GM19372 (cell line): ENCODE results near the gene PDE3B.
"Not testable (repeated sequence)": the region's sequence is repeated elsewhere in the genome, so short reads cannot be mapped to it uniquely, and the experiment has no call there.

Experiments
- ATAC-seq: cut with Tn5 transposase; IDR thresholded peaks from one replicate; pipeline ENCODE4 v1.9.1; 2021; ENCODE audit warnings: mild to moderate bottlenecking, low read depth, moderate library complexity; ENCODE audit not compliant: unreplicated experiment

PDE3B gene

DNA sequence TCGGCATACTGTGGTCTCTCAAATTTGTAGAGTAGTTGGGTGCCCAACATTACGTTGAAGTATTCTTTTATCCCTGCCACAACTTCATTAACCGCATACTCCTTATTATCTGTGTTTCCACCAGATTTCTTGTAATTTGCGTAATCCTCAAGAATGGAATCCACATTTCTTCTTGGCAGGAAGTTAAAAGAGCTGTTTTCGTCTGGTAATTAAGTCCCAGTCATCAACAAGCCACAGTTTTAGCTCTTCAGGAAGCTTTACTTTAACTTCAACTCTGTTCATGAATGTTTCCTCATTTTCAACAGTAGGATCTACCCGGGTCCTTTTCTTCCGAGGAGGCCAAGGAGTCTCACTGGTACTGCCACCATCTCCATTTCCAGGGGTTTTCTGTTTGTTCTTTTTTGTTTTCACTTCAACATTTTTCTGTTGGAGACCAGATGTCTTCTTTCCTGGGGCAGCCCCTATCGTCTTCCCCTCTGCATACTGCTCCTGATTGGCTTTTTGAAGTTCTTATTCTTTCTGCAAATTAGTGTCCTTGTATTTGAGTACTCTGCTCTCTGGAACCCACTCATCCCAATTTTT lies 30.3 kb downstream of the PDE3B start:
- no peak for ATAC-seq

DNA sequence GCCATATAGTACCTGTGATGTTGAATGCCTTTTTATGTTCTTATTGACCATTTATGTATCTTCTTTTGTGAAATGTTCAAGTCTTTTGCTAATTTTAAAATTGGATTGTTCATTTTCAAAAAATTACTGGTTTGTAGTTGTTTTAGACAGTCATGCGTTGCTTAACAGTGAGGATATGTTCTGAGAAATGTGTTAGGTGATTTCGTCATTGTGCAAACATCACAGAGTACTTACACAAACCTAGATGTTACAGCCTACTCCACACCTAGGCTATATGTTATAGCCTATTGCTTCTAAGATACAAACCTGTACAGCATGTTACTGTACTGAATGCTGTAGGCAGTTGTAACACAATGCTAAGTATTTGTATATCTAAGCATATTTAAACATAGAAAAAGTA lies 32.5 kb downstream of the PDE3B start:
- no peak for ATAC-seq

DNA sequence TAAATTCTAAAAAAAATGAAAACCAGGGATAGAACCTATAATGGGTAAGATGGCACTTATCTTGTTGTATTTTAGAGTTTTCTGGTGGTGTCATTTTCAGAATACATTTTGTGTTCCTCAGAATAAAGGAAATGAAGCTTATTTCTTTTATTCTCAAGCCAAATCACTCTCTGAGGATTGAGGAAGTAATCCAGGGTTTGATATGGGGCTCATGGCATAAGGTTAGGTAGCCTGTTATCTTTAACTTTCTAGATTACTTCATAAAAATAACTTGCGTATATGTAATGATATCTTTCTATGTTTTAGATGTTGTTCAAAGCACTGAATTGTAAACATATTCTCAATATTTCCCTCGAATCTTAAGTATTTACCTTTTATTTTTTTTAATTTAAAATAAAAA lies 33.5 kb downstream of the PDE3B start:
- ATAC-seq = no peak

DNA sequence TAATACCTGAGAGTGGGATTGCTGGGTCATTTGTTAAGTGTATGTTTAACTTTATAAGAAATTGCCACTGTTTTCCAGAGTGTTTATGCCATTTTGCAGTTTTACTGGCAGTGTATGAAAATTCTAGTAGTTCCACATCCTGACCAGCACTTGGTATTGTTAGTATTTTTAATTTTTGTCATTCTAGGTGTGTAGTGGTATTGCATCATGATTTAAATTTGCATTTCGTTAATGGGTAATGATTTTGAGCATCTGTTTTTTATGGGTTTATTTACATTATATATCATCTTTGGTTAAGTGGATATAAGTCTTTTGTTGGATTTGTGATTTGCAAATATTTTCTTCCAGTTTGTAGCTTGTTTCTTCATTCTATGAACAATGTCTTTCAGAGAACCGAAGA lies 34.7 kb downstream of the PDE3B start:
- no peak for ATAC-seq

DNA sequence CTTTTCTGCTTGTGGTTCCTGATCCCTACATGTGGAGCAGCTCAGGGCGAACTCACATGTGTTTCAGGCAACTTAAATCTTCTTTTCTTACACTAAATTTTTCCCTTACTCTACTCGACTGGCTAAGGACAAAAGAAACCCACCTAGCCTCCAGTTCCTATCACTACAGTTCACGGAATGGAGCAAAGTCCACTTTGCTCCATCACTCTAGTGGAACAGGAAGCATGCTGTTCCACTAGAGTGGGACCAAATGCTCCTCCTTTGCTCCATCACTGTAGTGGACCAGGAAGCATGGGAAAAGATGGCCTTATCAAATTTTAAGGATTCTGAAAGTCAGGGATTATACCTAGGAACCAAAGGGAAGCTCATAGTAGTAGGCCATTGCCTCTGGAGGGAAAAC lies 36.1 kb downstream of the PDE3B start:
- ATAC-seq = no peak

DNA sequence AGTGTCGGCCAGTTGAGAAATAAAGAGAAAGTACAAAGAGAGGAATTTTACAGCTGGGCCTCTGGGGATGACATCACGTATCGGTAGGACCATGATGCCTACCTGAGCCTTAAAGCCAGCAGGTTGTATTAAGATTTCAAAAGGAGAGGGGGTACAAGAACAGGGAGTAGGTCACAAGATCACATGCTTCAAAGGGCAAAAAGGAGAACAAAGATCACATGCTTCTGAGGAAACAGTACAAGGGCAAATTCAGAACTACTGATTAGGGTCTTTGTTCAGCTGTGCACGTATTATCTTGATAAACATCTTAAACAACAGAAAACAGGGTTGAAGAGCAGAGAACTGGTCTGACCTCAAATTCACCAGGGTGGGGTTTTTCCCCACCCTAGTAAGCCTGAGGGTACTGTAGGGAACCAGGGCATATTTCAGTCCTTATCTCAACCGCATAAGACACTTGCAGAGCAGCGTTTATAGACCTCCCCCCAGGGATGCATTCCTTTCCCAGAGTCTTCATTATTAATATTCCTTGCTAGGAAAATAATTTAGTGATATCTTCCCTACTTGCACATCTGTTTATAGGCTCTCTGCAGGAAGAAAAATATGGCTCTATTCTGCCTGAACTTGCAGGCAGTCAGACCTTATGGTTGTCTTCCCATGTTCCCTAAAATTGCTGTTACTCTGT lies 40.8 kb downstream of the PDE3B start:
- ATAC-seq = not testable (repeated sequence)

DNA sequence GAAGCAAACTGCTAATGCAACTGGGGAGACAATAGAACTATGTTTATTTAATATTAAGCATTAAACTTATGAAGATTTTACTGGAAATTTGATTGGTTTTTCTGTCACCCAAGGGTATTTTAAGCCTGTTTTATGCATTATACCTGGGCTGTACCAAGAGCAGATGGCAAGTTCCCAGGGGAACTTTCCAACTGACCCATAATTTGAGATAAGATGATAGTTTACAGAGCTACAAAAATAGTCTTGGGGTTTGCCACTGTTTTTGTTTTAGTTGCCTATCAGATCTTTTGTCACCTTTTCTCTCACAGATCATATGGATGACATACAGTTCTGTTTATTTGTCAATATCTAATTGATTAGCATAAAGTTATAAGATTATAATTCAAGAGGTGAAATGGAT lies 43.9 kb downstream of the PDE3B start:
- no peak for ATAC-seq

DNA sequence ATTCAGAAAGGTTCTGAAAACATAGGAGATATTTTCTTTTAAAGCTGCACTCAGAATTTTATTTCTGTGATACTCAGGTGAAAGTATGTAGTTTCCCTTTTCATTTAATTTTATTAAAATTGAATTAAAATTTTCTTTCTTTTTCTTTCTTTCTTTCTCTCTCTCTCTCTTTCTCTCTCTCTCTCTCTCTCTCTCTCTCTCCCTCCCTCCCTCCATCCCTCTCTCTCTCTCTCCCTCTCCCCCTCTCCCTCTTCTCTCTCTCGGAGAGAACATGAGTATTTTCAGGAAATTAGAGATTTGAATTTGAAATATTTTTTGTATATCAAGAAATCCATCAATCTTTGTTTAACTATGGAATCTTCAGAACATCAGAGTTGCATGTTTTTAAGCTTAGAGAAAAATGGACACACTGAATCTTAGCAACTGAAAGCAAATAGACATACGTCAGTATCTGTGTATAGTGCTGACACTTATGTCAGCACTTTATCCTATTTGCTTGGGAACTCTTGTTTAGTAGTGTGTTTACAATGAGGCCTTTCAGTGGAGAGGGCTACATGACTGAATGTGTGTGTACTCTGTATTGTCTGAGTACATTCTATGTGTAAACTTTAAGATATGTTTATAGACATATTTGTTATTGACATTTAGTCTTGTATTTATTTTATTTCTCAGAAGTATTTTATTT lies 44.5 kb downstream of the PDE3B start:
- ATAC-seq = no peak

DNA sequence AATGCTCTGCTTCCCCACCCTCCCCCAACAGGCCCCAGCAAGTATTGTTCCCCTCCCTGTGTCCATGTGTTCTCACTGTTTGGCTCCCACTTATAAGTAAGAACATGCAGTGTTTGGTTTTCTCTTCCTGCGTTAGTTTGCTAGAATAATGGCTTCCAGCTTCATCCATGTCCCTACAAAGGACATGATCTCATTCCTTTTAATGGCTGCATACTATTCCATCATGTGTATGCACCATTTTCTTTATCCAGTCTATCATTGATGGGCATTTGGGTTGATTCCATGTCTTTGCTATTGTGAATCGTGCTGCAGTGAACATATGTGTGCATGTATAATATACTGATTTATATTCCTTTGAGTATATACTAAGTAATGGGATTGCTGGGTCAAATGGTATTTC lies 52.1 kb downstream of the PDE3B start:
- ATAC-seq = not testable (repeated sequence)

DNA sequence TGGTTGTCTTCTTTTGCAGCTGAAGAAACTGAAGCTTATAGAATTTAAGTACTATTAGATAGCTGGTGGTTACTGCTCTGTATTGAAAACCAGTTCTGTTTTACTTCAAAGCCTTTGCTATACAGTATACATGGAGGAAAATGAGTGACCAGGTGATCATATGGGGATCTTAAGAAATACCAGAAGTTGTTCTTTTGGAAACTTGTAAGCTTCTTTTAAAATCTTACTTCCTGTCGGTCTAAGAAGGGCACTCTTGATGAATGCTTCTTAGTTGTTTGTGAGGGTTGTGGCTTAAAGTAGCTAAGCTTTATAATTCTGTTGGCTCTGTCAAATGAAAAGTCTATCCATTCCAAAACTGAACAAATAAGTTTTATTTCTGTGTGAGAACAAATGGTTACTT lies 55.2 kb downstream of the PDE3B start:
- no peak for ATAC-seq

DNA sequence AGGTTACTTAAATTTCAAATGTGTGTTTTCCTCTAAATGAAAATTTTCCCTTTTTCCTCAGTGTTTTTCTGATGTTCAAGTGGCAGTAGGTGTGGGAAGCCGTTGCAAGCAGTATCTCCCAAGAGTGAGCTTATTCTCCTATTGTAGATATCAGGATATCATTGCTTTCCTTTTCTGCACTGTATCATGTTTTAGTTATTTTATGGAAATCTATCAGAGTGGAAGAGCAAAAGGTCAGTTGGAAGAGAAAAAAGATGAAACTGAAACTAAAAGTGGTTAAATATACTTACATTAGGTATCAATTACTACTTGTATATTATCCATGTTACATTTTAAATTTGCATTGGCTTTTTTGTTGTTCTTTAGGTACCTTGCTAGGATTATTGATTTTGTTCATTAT lies 57.0 kb downstream of the PDE3B start:
- no peak for ATAC-seq

DNA sequence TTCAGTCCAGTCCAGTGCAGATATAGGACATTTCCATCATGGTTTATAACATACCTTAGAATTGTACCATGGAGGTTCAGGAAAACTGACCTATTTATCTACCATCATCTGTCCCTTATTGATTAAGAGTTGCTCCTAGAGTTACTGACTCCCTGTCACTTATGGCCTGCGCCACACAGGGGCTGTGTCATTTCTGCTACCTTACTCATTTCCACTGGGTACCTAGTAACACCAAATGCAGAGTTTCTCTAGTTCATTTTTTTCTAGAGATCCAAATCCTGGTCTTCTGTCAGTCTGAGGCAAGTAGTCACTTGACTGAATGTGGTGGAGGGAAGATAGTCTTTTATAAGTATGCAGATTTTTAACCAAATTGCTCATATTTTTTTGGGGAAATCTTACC lies 59.2 kb downstream of the PDE3B start:
- no peak for ATAC-seq

DNA sequence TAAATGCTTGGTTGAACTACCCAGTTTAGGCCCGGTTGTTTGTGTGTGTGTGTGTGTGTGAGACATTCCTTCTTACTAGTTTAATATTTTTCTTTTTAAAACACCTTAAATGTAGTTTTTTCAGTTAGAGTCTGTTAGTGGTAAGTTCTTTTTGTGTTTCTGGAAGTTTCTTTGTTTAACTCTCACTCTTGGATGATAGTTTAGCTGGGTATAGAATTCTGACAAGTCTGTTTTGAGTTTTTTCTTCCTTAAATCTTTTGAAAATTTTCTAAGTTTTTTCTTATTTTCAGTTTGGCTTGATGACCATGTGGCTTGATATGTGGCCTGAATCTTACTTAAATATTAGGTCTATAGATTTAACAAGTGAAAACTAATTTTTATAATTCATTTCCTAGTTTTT lies 60.1 kb downstream of the PDE3B start:
- ATAC-seq = no peak

DNA sequence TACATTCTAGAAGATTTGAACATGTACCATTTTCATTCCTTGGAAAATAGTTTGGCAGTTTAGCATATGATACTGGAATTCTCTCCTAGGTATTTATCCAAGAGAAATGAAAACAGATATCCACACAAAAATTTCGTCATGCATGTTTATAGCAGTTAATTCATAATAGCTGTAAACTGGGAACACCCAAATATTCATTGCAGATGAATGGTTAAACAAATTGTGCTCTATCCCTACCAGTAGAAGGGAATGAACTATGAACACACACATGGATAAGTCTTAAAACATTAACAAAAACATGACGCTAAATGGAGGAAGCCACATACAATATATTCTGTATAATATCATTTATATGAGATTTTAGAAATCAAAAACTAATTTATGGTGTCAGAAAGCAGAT lies 61.5 kb downstream of the PDE3B start:
- no peak for ATAC-seq

DNA sequence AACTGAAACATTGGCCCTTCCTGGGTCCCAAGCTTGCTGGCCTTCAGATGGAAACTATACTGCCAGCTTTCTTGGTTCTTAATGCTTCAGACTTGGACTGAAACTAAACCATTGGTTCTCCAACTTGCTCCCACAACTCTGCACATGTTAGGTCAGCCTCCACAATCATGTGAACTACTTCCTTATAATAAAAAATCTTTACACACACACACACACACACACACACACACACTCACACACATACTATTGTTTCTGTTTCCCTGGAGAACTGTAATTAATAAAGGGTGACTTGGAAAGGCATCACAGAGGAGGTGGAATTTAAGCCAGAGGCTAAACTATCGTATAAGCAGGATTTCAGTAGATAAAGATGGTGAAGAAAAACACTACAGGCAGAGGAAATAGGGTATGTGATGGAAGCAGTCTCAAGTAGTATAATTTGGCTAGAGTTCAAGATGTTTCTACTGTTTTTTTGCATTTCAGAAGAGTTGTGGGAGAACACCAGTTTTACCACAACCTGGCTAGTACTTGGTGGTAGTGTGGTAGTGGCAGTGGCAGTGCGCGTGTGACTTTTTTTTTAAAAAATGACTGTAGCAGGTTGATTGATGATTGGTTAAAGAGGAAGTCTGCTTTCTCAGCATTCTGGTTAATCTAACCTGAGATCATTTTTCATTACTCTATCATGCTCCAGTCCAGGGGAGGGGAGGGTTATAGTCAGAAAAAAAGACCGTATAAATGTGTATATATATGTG lies 70.1 kb downstream of the PDE3B start:
- no peak for ATAC-seq

DNA sequence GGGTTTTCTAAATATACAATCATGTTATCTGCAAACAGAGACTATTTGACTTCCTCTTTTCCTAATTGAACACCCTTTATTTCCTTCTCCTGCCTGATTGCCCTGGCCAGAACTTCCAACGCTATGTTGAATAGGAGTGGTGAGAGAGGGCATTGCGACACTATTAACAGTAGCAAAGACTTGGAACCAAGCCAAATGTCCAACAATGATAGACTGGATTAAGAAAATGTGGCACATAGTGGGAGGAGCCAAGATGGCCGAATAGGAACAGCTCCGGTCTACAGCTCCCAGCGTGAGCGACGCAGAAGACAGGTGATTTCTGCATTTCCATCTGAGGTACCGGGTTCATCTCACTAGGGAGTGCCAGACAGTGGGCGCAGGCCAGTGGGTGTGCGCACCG lies 72.1 kb downstream of the PDE3B start:
- not testable (repeated sequence) for ATAC-seq

DNA sequence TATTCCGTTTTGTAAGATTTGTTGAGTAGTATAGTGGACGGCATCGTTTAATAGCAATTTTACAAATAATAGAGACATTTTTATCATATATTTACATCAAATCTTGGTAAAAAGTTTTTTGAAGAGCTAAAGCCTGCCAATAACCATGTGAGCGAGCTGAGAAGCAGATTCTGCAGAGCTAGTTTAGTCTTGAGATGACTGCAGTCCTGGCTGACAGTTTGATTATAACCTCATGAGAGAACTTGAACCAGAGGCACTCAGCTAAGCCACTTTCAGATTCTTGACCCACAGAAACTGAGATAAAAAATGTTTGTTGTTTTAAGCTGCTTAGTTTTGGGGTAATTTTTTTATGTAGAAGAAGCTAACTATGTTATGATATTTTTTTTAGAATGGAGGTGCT lies 78.9 kb downstream of the PDE3B start:
- no peak for ATAC-seq

DNA sequence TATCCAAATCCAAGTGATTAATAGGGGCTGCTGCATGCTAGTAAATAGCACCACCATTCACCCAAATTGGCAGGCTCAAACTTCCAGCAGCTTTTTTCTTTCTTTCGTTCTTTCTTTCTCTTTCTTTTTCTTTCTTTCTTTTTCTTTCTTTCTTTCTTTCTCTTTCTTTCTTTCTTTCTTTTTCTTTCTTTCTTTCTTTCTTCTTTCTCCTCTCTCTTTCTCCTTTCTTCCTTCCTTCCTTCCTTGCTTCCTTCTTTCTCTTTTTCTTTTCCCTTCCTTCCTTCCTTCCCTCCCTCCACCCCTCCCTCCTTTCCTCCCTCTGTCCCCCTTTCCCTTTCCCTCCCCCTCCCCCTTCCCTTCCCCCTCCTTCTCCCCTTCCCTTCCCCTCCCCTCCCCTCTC lies 81.5 kb downstream of the PDE3B start:
- ATAC-seq = no peak

DNA sequence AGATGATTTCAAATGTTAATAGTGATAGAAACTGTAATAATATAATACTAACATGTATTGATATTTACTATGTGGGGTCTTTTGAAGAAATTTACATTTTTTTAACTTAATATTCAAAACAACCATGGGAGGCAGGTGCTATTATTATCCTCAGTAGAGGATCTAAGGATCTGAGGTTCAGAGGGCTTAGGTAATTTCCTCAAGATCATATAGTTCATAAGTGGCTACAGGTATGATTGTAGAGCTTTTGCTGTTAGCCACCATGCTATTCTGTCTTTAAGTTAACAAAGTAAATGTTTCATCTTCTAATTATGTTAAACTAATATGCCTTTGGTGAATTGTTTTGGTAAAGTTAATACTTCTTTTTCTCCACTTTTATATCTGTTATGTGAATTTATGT lies 83.6 kb downstream of the PDE3B start:
- no peak for ATAC-seq

DNA sequence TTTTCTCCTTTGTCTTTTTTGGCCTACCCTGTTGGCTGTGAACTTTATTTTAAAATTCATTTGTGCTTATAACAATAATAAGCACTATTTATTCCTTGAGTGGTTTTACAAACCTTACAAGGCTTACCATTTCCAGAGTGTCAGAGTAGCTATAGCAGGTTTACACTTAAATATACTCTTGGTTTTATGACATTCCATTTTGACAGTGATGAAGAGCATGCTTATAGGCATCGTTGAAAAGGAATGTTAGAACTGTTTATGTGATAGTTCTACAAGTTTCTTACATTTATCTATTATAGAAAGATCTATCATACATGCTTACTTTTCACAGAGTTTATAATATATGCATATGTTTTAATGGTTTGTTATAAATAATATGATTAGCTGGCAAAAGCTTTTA lies 84.1 kb downstream of the PDE3B start:
- no peak for ATAC-seq

DNA sequence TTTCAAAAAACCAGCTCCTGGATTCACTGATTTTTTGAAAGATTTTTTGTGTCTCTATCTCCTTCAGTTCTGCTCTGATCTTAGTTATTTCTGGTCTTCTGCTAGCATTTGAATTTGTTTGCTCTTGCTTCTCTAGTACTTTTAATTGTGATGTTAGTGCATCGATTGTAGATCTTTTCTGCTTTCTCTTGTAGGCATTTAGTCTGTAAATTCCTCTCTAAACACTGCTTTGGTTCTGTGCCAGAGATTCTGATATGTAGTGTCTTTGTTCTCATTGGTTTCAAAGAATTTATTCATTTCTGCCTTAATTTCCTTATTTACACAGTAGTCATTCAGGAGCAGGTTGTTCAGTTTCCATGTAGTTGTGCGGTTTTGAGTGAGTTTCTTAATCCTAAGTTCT lies 96.9 kb downstream of the PDE3B start:
- not testable (repeated sequence) for ATAC-seq
